Hepatocyte (in vitro differentiated cells): ENCODE results near the gene ZSCAN10. TPM values are rescaled to one million over a fixed set of nuclear protein-coding genes. Genes with fewer than 3 reads are reported as not detected.
"Not testable (repeated sequence)": the region's sequence is repeated elsewhere in the genome, so short reads cannot be mapped to it uniquely, and the experiment has no call there.

Source experiments
- DNase-seq: peaks from one replicate; pipeline ENCODE4 v3.0.0-alpha.2; 2016; ENCODE audit warnings: low spot score
- H2AFZ ChIP-seq: fragments of 200-600 bp; sonication (generic); 2 replicates; pipeline ENCODE4 v1.6.0; 2016; ENCODE audit warnings: antibody characterized with exemption, mild to moderate bottlenecking
- H3K27ac ChIP-seq: fragments of 200-600 bp; sonication (generic); 2 replicates; pipeline ENCODE4 v1.5.1; 2016; ENCODE audit warnings: mild to moderate bottlenecking
- H3K27me3 ChIP-seq: fragments of 200-600 bp; sonication (generic); 2 replicates; pipeline ENCODE4 v1.6.1; 2016
- H3K36me3 ChIP-seq: fragments of 200-600 bp; sonication (generic); replicated peaks from 2 replicates; pipeline ENCODE4 v1.5.1; 2016; ENCODE audit warnings: low read depth; ENCODE audit not compliant: insufficient read depth
- H3K4me1 ChIP-seq: fragments of 200-600 bp; sonication (generic); 2 replicates; pipeline ENCODE4 v1.5.1; 2016; ENCODE audit warnings: mild to moderate bottlenecking, moderate library complexity; ENCODE audit not compliant: insufficient read depth
- H3K4me2 ChIP-seq: fragments of 200-600 bp; sonication (generic); 2 replicates; pipeline ENCODE4 v1.6.0; 2016
- H3K4me3 ChIP-seq: fragments of 200-600 bp; sonication (generic); 2 replicates; pipeline ENCODE4 v1.5.1; 2016; ENCODE audit warnings: mild to moderate bottlenecking
- H3K79me2 ChIP-seq: fragments of 200-600 bp; sonication (generic); 2 replicates; pipeline ENCODE4 v1.6.0; 2017; ENCODE audit warnings: mild to moderate bottlenecking
- H3K9me2 ChIP-seq: fragments of 200-600 bp; sonication (generic); replicated peaks from 2 replicates; pipeline ENCODE4 v1.6.0; 2017; ENCODE audit warnings: mild to moderate bottlenecking; ENCODE audit not compliant: insufficient read depth
- H3K9me3 ChIP-seq: fragments of 200-600 bp; sonication (generic); 2 replicates; pipeline ENCODE4 v1.5.1; 2016; ENCODE audit warnings: low read depth, mild to moderate bottlenecking
- H4K20me1 ChIP-seq: fragments of 200-600 bp; sonication (generic); 2 replicates; pipeline ENCODE4 v1.6.0; 2016; ENCODE audit warnings: mild to moderate bottlenecking; ENCODE audit not compliant: insufficient read depth, poor library complexity, severe bottlenecking
- CTCF ChIP-seq: fragments of 200-600 bp; sonication (generic); IDR thresholded peaks from 2 replicates; pipeline ENCODE4 v1.5.1; 2016; ENCODE audit warnings: antibody characterized with exemption, mild to moderate bottlenecking; ENCODE audit not compliant: poor library complexity
- EZH2 ChIP-seq: fragments of 200-600 bp; sonication (generic); IDR thresholded peaks from 2 replicates; pipeline ENCODE4 v1.6.1; 2016; ENCODE audit warnings: antibody characterized with exemption, mild to moderate bottlenecking, borderline replicate concordance
- EZH2phosphoT487 ChIP-seq: fragments of 200-600 bp; sonication (generic); IDR thresholded peaks from one replicate; pipeline ENCODE4 v1.6.1; 2018; ENCODE audit warnings: antibody characterized with exemption, mild to moderate bottlenecking, low read depth, moderate library complexity; ENCODE audit not compliant: unreplicated experiment, severe bottlenecking
- WGBS: methylation state at CpG from one replicate; pipeline ENCODE4 v1.1.6; 2016; ENCODE audit warnings: low lambda C conversion rate; ENCODE audit errors: missing lambda C conversion rate; 5-methylcytosine and 5-hydroxymethylcytosine counted together
- polyA plus RNA-seq: library from polyadenylated mRNA; unstranded; fragments of >200 nt; fragmentation: Nextera tagmentation; extraction: Ambion mirVana; gene quantifications from 2 replicates; pipeline ENCODE4 v1.2.1, GENCODE V29; 2016
- total RNA-seq: library from RNA; depleted of rRNA; stranded (reverse); fragments of >200 nt; gene quantifications from 2 replicates; pipeline ENCODE4 v1.2.3, GENCODE V29; 2014

The ZSCAN10 gene
- total and polyA plus RNA-seq, 2 experiments from 2014 or later: not detected

- TF ChIP-seq EZH2phosphoT487 (no peak), CTCF (no peak), EZH2 (no peak)
- Histone ChIP-seq H3K4me3 (no peak overlapping the region), H2AFZ (no peak overlapping the region), H3K4me1 (peaks cover 9% of the 10 kb centered on the region), H3K36me3 (no peaks in the 10 kb centered on the region), H3K9me3 (no peaks in the 10 kb centered on the region), H3K27me3 (no peaks in the 10 kb centered on the region), H3K9me2 (no peaks in the 10 kb centered on the region), H4K20me1 (no peaks in the 10 kb centered on the region), H3K27ac (no peak overlapping the region), H3K4me2 (peak overlapping the region; percentile 99), H3K79me2 (no peaks in the 10 kb centered on the region)
- no peak for DNase-seq
- 93% methylated on average over 21 of the region's 22 CpGs for whole genome bisulfite sequencing
Measured at GRCh38 chr16:3057181-3058138, 41.6 kb downstream of the ZSCAN10 start.

- Histone ChIP-seq H3K9me3 (no peaks in the 10 kb centered on the region), H3K4me1 (peaks cover 9% of the 10 kb centered on the region), H3K27ac (no peak overlapping the region)
Measured at GRCh38 chr16:3056336-3057180, 42.5 kb downstream of the ZSCAN10 start.

GRCh38 chr16:3055734-3056115, 43.4 kb downstream of the ZSCAN10 start:
- WGBS: 75% methylated on average over 9 of the region's 9 CpGs
- not testable (repeated sequence) for H3K36me3 ChIP-seq, H3K27ac ChIP-seq, H3K4me3 ChIP-seq, H3K9me2 ChIP-seq, H3K9me3 ChIP-seq, H3K4me2 ChIP-seq, H2AFZ ChIP-seq, DNase-seq, H3K27me3 ChIP-seq, H4K20me1 ChIP-seq, H3K79me2 ChIP-seq, H3K4me1 ChIP-seq

More at GRCh38 chr16:3056336-3057180, 42.5 kb downstream of the ZSCAN10 start:
- Histone ChIP-seq H4K20me1 (no peaks in the 10 kb centered on the region), H3K4me3 (no peak overlapping the region), H3K79me2 (no peaks in the 10 kb centered on the region), H3K27me3 (no peaks in the 10 kb centered on the region), H2AFZ (no peak overlapping the region), H3K9me2 (no peaks in the 10 kb centered on the region), H3K36me3 (no peaks in the 10 kb centered on the region), H3K4me2 (no peak overlapping the region)
- WGBS: 94% methylated on average over 19 of the region's 19 CpGs
- TF ChIP-seq EZH2 (no peak), CTCF (no peak), EZH2phosphoT487 (no peak)
- DNase-seq: no peak
